Measurements from ENCODE around the gene SIPA1L3.

The SIPA1L3 gene

DNA sequence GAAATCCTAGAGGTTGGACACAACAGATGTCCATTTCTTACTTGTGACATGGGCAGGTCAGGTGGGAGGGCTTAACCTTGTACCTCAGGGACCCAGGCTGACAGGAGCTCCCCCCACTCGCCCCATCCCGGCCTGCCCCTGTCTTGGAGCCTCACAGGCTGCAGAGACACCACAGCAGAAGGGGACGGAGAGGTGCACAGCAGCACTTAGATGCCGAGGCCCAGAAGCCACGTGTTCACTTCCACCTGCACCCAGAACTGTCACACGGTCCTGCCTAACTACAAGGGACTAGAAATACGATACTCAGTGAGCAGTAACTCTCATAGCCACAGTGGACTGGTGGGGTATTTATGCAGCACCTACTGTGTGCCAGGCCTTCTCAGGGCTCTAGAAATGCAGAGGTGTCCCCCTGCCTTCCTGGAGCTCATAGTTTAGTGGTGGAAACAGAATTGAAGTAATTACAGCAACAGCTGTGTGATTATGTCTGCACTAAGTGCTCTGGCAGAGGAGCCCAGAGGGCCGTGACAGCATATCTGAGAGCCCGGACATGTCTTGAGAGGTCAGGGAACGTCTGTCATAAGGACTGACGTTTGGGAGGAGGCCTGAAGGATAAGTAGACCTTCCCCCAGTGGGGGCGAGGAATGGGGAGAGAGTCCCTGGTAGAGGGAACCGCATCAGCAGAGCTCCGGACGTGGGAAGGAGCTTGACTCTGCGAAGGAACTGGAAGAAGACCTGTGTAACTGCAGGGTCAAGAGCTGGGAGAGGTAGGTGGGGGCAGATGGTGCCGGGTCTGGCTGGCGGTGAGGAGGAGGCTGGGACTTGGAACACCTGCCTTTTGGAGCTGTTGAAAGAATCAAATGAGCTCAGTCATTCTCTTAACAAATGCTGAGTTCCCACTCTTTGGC is 130.0 kb downstream of the SIPA1L3 start:
- no peak for DNase-seq (ENCODE audit: low read depth in 2 of 3, low spot score in 1 of 3)

DNA sequence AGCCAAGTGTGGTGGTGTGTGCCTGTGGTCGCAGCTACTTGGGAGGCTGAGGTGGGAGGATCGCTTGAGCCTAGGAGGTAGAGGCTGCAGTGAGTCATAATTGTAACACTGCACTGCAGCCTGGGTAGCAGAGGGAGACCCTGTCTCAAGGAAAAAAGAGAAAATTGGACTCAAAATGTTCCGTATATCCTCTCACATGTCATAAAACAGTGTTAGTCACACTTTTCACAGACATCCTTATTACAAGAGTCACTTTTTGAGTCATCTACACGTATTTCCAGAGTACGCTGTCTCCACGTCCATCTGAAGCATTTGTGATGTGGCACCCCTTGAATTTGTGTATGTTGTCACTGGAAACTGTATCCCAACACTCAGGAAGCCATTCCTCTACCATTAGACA is 133.0 kb downstream of the SIPA1L3 start:
- no peak for DNase-seq (ENCODE audit: low read depth in 2 of 3, low spot score in 1 of 3)

DNA sequence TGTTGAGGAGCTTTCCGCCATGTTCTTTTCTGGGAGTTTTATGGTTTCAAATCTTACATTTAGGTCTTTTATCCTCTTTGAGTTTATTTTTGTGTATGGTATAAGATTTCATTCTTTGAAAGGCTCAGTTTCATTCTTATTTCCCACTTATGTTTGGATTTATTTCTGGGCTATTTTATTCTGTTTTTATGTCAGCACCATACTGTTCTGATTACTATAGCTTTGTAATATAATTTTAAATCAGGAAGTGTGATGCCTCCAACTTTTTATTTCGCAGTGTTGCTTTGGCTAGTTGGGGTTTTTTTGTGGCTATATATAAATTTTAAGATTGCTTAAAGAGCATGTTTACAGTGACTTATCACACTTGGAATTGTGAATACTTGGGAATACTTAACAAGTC is 135.1 kb downstream of the SIPA1L3 start:
- DNase-seq (ENCODE audit: low read depth in 2 of 3, low spot score in 1 of 3): no peak

DNA sequence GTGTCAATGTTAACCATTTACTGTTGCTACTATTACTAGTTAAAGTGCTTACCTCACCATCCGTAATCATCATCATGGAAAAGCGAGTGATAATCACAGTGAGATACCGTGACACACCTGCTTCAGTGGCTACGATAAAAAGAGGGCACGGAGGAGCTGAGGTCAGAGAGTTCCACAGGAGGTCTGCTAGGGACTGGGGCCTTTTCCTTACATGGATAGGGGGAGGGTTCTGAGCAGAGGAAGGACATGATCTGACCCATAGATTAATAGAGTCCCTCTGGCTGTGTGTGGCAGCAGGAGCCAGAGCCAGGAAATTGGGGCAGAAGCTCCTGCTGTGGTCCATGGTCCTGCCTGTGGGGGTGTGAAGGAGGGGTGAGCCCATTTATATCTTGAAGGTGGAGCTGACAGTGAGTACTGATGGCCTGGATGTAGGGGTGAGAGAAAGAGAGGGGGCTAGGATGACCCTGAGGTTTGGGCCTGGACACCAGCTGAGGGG is 136.7 kb downstream of the SIPA1L3 start:
- DNase-seq (ENCODE audit: low read depth in 2 of 3, low spot score in 1 of 3): no peak

DNA sequence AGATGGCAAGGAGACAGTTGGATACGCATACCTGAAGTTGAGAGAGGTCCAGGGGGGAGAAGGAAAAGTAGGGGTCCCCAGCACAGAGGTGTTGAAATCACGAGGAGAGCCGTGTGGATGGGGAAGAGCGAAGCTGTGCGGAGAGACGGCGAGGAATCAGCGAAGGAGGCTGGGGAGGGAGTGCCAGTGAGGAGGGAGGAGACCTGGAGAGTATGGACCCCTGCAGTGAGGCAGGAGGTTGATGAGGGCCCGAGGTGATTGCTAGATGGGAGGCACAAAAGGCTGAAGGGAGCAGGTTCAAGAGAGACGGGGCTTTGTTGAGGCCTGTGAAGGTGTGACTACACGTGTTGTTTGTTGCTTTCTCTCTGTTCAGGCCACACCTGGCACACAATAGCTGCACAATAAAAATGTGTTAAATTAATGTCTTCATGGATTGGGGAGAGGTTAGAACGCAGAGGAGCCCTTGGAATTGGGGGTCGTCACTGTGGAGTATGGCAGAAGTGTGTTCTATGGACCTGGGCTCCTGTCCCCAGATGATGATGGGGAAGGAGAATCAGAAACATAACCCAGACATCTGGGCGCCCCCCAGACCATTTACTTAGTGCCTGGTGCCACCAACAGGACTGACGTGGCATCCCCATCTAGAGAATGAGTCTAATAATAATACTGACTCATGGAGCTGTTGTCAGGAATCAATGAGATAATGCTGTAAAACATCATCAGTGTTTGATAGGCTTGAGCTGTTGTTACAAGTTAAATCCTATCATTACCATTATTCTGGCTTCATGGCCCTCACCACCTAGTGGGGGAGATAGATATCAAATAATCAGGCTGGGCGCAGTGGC is 137.5 kb downstream of the SIPA1L3 start:
- DNase-seq (ENCODE audit: low read depth in 2 of 3, low spot score in 1 of 3): no peak

DNA sequence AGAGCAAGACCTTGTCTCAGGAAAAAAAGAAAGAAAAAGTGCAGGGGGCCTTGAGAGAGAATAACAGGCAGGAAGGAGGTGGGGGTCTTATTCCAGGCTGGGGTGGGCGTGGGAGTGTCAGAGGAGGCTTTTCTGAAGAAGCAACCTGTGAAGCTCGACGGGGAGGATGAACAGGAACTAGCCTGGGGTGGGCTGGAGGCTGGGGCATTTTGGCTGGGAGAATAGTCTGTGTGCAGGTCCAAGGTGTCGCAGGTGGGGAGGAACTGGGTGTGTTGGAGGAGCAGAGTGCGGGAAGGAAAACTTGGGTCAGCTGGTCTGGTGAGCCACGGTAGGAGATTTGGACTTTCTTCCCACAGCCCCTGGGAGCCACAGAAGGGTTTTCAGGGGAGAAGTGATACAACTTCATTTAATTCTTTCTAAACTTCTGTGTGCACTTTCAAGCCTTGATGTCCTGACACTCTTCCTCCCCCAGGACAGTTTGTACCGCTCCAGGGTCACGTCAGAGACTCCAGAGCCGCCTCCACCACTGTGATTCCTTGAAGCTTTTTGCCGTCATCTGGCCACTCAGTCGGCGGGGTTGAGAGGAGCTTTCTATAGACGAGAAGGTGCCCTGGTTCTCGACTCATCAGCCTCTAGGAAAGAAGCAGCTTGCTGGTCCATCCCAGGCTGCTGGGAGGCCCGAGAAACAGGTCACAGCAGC is 138.7 kb downstream of the SIPA1L3 start:
- no peak for DNase-seq (ENCODE audit: low read depth in 2 of 3, low spot score in 1 of 3)

DNA sequence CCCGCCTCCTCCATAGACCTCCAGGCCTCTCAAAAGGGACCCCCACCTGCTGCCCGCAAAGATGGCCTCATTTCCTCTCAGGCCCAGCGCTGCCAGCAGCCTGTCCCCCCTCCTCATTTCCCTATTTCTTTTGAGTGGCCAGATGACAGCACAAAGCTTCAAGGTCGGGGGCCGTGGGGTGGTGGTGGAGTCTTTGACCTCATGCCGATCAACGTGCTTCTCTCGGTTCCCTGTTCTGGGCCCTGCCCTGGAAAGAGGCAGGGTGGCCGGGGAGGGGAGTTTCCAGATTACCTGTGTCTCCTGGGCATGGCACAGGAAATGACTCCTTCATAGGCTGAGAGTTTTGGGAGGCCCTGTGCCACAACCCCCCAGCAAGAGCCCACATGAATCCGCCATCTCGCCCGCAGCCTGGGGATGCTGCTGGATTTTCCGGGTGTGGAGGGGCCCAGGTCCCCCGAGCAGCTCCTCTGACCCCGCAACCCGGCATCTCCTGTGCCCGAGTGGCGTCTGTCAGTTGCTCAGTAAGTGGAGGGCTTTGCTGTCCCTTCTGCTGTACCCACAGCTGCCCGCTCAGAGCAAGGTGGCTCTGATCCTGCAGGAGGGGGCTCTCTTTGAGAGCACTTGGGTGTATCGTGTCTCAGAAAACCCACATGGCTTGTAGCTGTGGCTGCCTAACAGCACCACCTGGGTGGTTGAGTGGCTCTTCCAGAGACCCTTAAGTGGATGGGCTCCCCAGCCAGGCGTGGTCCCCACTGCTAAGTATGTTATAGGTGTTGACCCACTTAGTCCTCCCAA is 139.4 kb downstream of the SIPA1L3 start:
- DNase-seq (ENCODE audit: low read depth in 2 of 3, low spot score in 1 of 3): no peak

DNA sequence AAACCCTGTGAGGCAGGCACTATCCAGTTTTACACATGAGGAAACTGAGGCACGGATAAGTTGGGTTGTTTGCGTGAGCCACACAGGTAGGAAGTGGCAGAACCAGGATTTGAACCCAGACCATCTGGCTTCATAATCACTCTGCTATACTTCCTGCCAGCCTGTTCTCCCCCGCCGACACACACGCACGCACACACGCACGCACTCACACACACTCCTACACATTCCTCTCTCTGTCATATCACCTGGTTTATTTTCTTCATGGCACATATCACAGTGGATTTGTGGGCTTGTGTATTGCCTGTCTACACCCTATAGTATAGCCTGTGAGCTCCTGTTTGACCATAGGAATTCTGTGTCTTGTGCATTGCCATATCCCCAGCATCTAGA is 140.0 kb downstream of the SIPA1L3 start:
- DNase-seq (ENCODE audit: low read depth in 2 of 3, low spot score in 1 of 3): no peak

DNA sequence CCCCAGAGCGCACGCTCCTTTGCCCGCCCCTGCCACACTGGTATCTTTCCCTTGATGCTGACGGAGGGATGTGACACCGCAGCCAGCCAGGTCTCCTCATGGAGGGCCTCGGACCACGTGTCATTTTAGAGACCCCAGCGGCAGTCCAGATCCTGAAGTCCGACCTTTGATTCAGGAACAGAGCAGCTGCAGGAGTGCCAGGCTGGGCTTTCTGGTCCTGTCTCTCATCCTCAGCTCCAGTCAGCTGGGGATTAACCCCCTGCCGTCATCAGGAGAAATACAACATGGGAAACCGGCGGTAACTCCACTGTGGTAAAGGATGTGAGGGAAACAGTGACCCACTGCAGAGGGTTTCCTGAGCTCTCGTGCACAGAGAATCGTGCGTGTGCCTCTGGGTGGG is 140.6 kb downstream of the SIPA1L3 start:
- DNase-seq (ENCODE audit: low read depth in 2 of 3, low spot score in 1 of 3): no peak

DNA sequence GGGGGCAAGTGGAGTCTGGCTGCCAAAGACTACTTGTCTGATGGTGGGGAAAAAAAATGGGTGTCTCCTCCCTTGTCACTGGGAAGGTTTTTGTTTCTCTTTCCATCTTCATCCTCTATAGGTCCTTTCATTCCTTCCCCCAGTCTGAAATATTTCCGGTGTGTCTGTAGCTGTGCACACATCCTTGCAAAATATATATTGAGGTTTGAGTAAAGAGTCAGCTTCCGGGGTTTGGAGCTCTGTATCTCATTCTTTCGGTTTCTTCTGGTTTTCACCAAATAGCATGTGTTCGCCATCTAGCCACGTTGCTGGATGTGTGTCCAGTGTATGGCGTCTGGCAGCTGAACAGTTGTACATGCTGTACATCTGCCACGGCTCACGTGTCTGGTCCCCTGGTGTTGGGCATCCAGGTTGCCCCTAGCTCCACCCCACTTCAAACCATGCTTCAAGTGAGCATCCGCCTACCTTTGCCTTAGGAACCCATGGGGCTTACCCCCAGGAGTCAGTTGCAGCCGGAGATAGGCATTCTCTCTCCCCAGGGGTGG is 142.2 kb downstream of the SIPA1L3 start:
- DNase-seq (ENCODE audit: low read depth in 2 of 3, low spot score in 1 of 3): peak; percentile 21 to 48 (median 40)

DNA sequence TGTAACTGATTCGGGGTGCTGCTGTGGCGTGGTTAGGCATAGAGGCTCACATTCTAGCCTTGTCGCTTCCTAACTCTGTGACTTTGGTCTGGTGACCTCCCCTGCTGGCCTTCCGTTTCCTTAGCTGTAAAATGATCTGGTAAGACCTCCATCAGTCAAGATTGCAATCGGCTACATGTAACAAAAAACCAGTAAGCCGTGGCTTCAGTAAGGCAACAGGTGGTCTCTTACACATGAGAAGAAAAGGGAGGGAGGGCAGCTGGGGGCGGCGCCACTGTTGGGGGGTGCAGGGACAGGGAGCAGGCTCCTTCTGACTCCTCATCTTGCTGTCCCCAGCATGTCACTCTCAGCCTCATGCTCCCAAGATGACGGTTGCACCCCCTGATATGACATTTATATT is 148.0 kb downstream of the SIPA1L3 start:
- DNase-seq (ENCODE audit: low read depth in 2 of 3, low spot score in 1 of 3): no peak

DNA sequence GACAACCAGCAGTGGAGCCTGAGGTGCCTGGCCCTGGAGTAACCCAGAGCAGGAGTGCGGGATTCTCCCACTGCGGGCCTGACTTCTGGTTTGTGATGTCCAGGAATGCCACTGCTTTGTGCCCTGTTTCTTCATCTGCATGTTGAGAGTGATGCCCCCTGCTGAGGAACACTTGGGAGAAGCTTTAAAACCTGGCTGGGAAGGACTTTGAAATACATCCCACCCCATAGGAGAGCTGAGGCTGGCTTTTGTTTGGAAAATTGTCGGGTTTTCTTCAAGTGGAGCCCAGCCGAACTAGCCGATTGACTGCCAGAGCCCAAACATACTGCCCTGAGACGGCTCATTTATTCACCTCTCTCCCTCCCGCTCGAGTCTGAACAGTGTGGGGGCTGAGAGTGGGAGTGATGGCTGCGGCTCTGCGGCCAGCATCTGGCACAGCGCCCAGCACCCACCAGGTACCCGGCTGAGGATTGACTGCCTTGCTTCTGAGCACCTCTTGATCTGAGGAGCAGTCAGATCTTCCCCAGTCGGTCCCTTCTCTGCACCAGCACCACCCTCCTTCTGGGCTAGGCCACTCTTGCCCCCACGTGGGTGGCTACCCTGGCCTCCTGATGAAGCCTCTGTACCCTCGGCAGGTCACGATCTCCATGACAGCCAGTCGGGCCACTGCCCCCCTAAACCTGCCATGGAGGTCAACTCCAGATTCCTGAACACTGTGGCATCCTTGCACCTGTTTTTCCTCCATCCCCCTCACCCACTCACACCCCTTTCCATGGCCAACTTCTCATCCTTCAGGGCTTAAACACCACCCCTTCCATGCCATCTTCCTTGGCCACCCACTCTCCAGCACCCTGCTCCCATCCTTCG is 148.9 kb downstream of the SIPA1L3 start:
- DNase-seq (ENCODE audit: low read depth in 2 of 3, low spot score in 1 of 3): no peak

DNA sequence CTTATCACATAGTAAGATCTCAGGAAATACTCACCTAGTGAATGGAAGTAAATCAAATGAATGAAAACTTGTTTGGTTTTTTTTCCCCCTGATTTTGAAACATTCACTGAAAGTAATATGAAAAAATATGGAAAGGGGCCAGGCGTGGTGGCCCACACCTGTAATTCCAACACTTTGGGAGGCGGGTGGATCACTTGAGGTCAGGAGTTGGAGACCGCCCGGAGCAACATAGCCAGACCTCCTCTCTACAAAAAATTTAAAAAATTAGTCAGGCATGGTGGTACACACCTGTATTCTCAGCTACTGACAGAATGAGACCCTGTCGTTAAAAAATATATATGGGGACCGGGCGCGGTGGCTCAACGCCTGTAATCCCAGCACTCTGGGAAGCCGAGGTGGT is 149.6 kb downstream of the SIPA1L3 start:
- no peak for DNase-seq (ENCODE audit: low read depth in 2 of 3, low spot score in 1 of 3)

DNA sequence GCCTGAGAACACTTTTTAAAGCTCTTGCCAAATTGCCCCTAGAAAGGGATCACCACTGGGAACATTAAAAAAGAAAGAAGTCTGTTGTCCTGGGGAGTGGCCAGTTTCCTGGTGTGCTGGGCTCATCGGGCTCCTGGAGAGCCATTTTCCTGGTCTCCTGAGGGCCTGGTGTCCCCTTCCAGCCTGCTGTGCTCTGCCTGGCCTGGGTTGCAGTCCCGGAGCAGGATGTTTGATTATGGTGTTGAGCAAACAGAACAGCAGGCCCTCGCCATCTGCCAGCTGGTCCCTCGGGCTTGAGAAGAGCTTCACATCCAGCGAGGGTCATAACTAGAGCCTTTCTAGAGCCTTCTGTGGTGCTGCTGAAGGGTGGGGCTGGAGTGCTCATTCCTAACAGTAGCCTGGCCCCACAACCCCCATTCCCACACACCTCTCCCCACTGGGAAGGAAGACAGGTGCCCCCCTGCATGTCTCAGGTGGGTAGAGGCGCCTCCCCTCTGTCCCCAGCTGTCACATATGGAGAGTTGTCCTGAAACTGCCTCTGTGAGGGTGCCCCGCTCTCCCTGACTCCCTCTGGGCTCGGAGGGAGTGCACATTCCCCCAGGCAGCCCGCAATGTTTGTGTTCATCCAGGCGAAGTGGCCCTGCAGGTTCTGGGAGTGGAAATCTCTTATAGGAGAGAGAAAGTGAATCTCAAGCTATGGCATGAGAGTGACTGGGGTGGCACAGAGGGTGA is 151.1 kb downstream of the SIPA1L3 start:
- no peak for DNase-seq (ENCODE audit: low read depth in 2 of 3, low spot score in 1 of 3)

DNA sequence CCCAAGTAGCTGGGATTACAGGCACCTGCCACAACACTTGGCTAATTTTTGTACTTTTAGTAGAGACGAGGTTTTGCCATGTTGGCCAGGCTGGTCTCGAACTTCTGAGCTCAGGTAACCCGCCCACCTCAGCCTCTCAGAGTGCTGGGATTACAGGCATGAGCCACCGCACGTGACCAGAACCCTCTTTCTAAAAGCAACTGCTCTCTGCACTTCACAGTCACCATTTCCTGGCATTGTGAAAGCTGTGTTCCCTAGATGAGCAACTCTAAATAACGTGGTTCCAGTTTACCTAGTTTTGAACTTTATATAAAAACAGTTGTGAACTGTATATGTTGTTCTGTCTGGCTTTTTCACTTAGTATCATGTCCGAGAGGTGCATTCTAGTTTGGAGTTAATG is 152.9 kb downstream of the SIPA1L3 start:
- peak in 2 of 3 donors; percentile 28 to 37 for DNase-seq (ENCODE audit: low read depth in 2 of 3, low spot score in 1 of 3)

DNA sequence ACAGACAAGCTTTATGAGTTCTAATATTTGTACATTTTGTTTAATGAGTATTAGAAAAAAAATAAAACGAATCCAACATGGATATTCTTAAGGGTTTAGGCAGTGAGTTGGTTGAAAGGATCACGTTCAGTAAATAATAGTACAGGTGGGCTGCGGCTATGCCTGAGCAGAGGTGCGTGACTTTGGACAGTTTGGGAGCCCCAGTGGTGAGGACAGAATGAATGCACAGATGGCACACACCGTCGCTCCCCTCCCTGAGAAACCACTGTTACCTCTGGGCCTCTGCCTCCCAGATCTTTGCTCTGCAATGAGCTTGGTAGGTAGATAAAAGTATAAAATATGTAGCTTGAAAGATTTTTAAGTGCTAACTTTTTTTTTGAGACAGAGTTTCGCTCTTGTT is 153.3 kb downstream of the SIPA1L3 start:
- no peak for DNase-seq (ENCODE audit: low read depth in 2 of 3, low spot score in 1 of 3)

DNA sequence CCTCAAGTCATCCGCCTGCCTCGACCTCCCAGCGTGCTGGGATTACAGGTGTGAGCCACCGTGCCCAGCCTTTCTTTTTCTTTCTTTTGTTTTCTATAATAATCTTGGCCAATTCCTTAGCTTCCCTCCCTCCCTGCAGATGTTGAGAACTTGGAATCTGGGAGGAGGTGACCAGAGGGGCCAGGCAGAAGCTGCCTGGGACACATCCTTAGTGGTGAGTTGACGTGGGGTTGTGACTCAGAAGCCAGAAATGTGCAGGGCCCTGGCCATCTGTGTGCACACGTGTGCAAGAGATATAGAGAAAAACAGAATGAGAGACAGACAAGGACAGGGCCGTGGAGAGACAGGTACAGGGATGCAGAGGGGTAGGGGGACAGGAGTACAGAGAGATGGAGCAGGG is 154.3 kb downstream of the SIPA1L3 start:
- DNase-seq (ENCODE audit: low read depth in 2 of 3, low spot score in 1 of 3): no peak

DNA sequence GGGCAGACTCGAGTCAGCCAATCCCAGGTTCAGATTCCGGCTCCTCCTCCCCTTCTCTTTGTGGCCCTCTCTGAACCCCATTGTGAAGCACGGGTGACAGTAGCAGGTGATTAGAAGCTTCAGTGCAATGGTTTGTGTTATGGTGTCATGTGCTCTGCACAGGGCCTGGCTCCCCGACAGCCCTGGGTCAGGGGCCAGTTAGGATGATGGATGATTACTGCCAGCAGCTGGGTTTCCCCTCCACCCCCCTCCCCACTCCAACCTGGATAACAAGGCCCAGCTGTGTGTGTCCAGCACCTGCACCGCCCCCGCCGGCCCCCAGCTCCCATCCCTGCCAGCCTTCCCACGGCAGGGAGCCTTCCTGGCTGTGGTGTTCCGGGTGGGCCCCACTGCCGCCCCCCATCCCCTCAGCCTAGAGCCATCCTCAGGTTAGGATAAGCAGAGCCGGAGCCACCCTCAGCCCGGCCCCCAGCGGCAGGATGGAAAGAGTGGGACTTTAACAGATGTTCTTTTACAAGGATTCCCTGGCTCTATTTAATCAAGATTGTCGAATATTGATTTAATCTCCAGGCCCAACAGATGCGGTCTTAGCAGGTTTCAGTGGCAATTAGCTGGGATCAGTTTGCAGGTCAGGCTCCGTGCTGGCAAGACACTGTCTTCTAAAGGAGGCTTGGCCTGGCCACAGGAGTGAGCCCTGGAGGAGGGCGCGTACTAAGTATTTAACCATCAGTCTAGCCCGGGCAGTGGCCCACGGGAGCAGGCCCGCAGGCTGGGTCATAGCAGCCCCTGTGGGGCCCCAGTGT is 156.2 kb downstream of the SIPA1L3 start:
- no peak for DNase-seq (ENCODE audit: low read depth in 2 of 3, low spot score in 1 of 3)
